SK-N-SH treated with all-trans-retinoic acid at 6 μM for 48 hours (cell line): Measurements from ENCODE around the gene ARPC2.

Experiments
- ATAC-seq: fragments of 200-7000 bp; cut with Tn5 transposase; 3 replicates; pipeline ENCODE4 v1.9.1; 2020; ENCODE audit warnings: mild to moderate bottlenecking, moderate library complexity
- ARNTL ChIP-seq: fragments of 450-650 bp; formaldehyde crosslinking; IDR thresholded peaks from 2 replicates; pipeline ENCODE4 v1.5.0; 2020; ENCODE audit warnings: low read depth, mild to moderate bottlenecking, moderate library complexity, borderline replicate concordance
- BACH2 ChIP-seq: fragments of 250-450 bp; sonication (Bioruptor Pico); IDR thresholded peaks from 2 replicates; pipeline ENCODE4 v1.9.0; 2021; ENCODE audit warnings: mild to moderate bottlenecking, borderline replicate concordance
- CSDC2 ChIP-seq: fragments of 250-450 bp; sonication (Bioruptor Pico); IDR thresholded peaks from 2 replicates; pipeline ENCODE4 v1.5.0; 2020; ENCODE audit warnings: mild to moderate bottlenecking, moderate library complexity
- ESRRG ChIP-seq: fragments of 250-450 bp; sonication (Bioruptor Pico); IDR thresholded peaks from 2 replicates; pipeline ENCODE4 v1.6.1; 2021; ENCODE audit warnings: mild to moderate bottlenecking
- GLIS3 ChIP-seq: fragments of 250-450 bp; sonication (Bioruptor Pico); IDR thresholded peaks from 2 replicates; pipeline ENCODE4 v1.5.0; 2020; ENCODE audit warnings: mild to moderate bottlenecking, moderate library complexity
- ISL1 ChIP-seq: fragments of 250-450 bp; sonication (Bioruptor Pico); IDR thresholded peaks from 2 replicates; pipeline ENCODE4 v2.1.2; 2022; ENCODE audit warnings: mild to moderate bottlenecking, moderate library complexity
- PPARA ChIP-seq: fragments of 250-450 bp; sonication (Bioruptor Pico); IDR thresholded peaks from 2 replicates; pipeline ENCODE4 v1.5.0; 2020; ENCODE audit warnings: mild to moderate bottlenecking, borderline replicate concordance
- SNAI2 ChIP-seq: fragments of 250-450 bp; sonication (Bioruptor Pico); IDR thresholded peaks from 2 replicates; pipeline ENCODE4 v1.5.0; 2020; ENCODE audit warnings: mild to moderate bottlenecking, moderate library complexity
- TCF4 ChIP-seq: fragments of 250-450 bp; sonication (Bioruptor Pico); IDR thresholded peaks from 2 replicates; pipeline ENCODE4 v1.8.0; 2021; ENCODE audit warnings: mild to moderate bottlenecking, moderate library complexity, borderline replicate concordance
- TOX ChIP-seq: fragments of 250-450 bp; sonication (Bioruptor Pico); IDR thresholded peaks from 2 replicates; pipeline ENCODE4 v1.8.0; 2021; ENCODE audit warnings: mild to moderate bottlenecking, moderate library complexity, borderline replicate concordance
- ZC3H10 ChIP-seq: fragments of 250-450 bp; sonication (Bioruptor Pico); IDR thresholded peaks from 2 replicates; pipeline ENCODE4 v1.5.1; 2021; ENCODE audit warnings: mild to moderate bottlenecking, moderate library complexity
- ZFP3 ChIP-seq: fragments of 250-450 bp; sonication (Bioruptor Pico); IDR thresholded peaks from 2 replicates; pipeline ENCODE4 v1.5.0; 2020; ENCODE audit warnings: mild to moderate bottlenecking, moderate library complexity
- ZFP30 ChIP-seq: fragments of 450-650 bp; formaldehyde crosslinking; IDR thresholded peaks from 2 replicates; pipeline ENCODE4 v1.5.0; 2022; ENCODE audit warnings: mild to moderate bottlenecking, moderate library complexity
- ZNF70 ChIP-seq: fragments of 450-650 bp; formaldehyde crosslinking; IDR thresholded peaks from 2 replicates; pipeline ENCODE4 v1.5.0; 2020; ENCODE audit warnings: mild to moderate bottlenecking, moderate library complexity
- ZNF8 ChIP-seq: fragments of 450-650 bp; formaldehyde crosslinking; IDR thresholded peaks from 2 replicates; pipeline ENCODE4 v1.5.0; 2020; ENCODE audit warnings: mild to moderate bottlenecking, moderate library complexity
- TF ChIP-seq, protein P1 (sequence below): fragments of 250-450 bp; sonication (Bioruptor Pico); IDR thresholded peaks from 2 replicates; pipeline ENCODE4 v1.5.1; 2020; ENCODE audit warnings: low read depth, mild to moderate bottlenecking, moderate library complexity
- TF ChIP-seq, protein P2 (sequence below): fragments of 250-450 bp; sonication (Bioruptor Pico); IDR thresholded peaks from 2 replicates; pipeline ENCODE4 v1.8.0; 2020; ENCODE audit warnings: mild to moderate bottlenecking, moderate library complexity, borderline replicate concordance
- TF ChIP-seq, protein P3 (sequence below): fragments of 250-450 bp; sonication (Bioruptor Pico); IDR thresholded peaks from 2 replicates; pipeline ENCODE4 v1.8.0; 2021; ENCODE audit warnings: low read depth, mild to moderate bottlenecking, moderate library complexity, borderline replicate concordance
- TF ChIP-seq, protein P4 (sequence below): fragments of 250-450 bp; sonication (Bioruptor Pico); IDR thresholded peaks from 2 replicates; pipeline ENCODE4 v1.5.1; 2021; ENCODE audit warnings: mild to moderate bottlenecking, moderate library complexity
- TF ChIP-seq, protein P5 (sequence below): fragments of 250-450 bp; sonication (Bioruptor Pico); IDR thresholded peaks from 2 replicates; pipeline ENCODE4 v1.5.0; 2020; ENCODE audit warnings: mild to moderate bottlenecking, moderate library complexity

Gene ARPC2

DNA sequence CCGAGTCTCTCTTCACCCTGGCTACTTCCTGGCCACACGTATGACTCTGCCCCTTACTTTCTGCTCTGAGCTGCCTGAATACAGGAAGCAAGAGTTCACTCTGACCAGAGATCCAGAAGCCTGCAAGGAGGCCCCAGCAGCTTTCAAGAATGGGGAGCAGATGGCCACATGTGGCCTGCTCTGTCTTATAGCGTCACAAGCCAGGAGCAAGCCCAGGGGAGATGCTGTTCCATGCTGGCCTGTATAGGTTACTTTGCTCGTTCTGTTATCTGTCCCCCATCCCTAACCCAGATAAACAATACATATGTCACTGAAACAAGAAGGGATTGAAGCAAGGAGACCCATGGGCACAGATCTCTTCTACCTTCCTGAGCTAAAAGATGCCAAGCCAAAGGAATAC lies 57.6 kb downstream of the ARPC2 start (continued):
- TF ChIP-seq, protein P1, sequence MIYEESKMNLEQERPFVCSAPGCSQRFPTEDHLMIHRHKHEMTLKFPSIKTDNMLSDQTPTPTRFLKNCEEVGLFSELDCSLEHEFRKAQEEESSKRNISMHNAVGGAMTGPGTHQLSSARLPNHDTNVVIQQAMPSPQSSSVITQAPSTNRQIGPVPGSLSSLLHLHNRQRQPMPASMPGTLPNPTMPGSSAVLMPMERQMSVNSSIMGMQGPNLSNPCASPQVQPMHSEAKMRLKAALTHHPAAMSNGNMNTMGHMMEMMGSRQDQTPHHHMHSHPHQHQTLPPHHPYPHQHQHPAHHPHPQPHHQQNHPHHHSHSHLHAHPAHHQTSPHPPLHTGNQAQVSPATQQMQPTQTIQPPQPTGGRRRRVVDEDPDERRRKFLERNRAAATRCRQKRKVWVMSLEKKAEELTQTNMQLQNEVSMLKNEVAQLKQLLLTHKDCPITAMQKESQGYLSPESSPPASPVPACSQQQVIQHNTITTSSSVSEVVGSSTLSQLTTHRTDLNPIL (CRISPR knock-in tag) = no peak
- TF ChIP-seq CSDC2 (CRISPR knock-in tag) = no peak
- no peak for TF ChIP-seq TOX (CRISPR knock-in tag)

DNA sequence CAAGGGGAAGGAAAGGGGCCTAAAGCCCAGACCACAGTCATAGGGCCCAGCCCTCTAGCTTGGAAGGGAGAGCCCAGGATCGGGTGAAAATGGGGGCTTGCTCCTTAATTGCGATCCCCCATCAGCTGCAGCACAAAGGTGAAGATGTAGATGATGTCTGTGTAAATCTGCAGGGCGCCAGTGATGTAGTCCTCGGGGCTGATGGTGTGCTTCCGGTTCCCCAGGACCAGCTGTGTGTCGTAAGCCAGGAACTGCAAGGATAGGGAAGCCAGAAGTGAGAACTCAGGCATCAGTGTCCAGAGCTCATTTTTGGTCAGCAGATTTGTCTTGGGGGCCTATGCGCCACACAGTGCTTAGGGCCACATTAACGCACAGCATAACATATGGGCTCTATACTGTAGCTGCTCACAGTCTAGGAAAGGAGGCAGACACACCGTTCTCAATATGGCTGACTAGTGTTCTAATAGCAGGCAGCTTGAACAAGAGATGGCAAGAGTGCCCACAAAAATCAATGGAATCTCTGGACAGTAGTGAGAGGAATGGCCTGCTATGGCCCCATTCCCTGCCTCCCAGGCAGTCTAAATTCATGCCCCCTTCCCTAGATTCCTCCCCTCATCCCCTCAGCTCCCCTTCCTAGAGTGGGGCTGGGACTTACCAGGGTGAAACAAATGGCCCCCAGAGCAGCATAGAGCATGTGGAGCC lies 58.5 kb downstream of the ARPC2 start:
- ATAC-seq = no peak
- TF ChIP-seq PPARA (CRISPR knock-in tag) = no peak
- TF ChIP-seq, protein P2, sequence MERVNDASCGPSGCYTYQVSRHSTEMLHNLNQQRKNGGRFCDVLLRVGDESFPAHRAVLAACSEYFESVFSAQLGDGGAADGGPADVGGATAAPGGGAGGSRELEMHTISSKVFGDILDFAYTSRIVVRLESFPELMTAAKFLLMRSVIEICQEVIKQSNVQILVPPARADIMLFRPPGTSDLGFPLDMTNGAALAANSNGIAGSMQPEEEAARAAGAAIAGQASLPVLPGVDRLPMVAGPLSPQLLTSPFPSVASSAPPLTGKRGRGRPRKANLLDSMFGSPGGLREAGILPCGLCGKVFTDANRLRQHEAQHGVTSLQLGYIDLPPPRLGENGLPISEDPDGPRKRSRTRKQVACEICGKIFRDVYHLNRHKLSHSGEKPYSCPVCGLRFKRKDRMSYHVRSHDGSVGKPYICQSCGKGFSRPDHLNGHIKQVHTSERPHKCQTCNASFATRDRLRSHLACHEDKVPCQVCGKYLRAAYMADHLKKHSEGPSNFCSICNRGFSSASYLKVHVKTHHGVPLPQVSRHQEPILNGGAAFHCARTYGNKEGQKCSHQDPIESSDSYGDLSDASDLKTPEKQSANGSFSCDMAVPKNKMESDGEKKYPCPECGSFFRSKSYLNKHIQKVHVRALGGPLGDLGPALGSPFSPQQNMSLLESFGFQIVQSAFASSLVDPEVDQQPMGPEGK (CRISPR knock-in tag) = no peak
- no peak for TF ChIP-seq BACH2 (CRISPR knock-in tag)
- TF ChIP-seq, protein P3, sequence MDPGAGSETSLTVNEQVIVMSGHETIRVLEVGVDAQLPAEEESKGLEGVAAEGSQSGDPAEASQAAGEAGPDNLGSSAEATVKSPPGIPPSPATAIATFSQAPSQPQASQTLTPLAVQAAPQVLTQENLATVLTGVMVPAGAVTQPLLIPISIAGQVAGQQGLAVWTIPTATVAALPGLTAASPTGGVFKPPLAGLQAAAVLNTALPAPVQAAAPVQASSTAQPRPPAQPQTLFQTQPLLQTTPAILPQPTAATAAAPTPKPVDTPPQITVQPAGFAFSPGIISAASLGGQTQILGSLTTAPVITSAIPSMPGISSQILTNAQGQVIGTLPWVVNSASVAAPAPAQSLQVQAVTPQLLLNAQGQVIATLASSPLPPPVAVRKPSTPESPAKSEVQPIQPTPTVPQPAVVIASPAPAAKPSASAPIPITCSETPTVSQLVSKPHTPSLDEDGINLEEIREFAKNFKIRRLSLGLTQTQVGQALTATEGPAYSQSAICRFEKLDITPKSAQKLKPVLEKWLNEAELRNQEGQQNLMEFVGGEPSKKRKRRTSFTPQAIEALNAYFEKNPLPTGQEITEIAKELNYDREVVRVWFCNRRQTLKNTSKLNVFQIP = no peak
- TF ChIP-seq CSDC2 (CRISPR knock-in tag) = no peak
- no peak for TF ChIP-seq ARNTL (CRISPR knock-in tag)
- no peak for TF ChIP-seq ISL1
- no peak for TF ChIP-seq SNAI2 (CRISPR knock-in tag)
- no peak for TF ChIP-seq ZNF70 (CRISPR knock-in tag)
- TF ChIP-seq ESRRG (CRISPR knock-in tag) = no peak
- no peak for TF ChIP-seq ZFP3
- no peak for TF ChIP-seq TCF4 (CRISPR knock-in tag)
- no peak for TF ChIP-seq GLIS3
- no peak for TF ChIP-seq ZNF8 (CRISPR knock-in tag)
- TF ChIP-seq ZFP30 (CRISPR knock-in tag) = no peak
- TF ChIP-seq, protein P4, sequence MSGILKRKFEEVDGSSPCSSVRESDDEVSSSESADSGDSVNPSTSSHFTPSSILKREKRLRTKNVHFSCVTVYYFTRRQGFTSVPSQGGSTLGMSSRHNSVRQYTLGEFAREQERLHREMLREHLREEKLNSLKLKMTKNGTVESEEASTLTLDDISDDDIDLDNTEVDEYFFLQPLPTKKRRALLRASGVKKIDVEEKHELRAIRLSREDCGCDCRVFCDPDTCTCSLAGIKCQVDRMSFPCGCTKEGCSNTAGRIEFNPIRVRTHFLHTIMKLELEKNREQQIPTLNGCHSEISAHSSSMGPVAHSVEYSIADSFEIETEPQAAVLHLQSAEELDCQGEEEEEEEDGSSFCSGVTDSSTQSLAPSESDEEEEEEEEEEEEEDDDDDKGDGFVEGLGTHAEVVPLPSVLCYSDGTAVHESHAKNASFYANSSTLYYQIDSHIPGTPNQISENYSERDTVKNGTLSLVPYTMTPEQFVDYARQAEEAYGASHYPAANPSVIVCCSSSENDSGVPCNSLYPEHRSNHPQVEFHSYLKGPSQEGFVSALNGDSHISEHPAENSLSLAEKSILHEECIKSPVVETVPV (CRISPR knock-in tag) = no peak
- TF ChIP-seq, protein P1 (CRISPR knock-in tag) = no peak
- TF ChIP-seq, protein P5, sequence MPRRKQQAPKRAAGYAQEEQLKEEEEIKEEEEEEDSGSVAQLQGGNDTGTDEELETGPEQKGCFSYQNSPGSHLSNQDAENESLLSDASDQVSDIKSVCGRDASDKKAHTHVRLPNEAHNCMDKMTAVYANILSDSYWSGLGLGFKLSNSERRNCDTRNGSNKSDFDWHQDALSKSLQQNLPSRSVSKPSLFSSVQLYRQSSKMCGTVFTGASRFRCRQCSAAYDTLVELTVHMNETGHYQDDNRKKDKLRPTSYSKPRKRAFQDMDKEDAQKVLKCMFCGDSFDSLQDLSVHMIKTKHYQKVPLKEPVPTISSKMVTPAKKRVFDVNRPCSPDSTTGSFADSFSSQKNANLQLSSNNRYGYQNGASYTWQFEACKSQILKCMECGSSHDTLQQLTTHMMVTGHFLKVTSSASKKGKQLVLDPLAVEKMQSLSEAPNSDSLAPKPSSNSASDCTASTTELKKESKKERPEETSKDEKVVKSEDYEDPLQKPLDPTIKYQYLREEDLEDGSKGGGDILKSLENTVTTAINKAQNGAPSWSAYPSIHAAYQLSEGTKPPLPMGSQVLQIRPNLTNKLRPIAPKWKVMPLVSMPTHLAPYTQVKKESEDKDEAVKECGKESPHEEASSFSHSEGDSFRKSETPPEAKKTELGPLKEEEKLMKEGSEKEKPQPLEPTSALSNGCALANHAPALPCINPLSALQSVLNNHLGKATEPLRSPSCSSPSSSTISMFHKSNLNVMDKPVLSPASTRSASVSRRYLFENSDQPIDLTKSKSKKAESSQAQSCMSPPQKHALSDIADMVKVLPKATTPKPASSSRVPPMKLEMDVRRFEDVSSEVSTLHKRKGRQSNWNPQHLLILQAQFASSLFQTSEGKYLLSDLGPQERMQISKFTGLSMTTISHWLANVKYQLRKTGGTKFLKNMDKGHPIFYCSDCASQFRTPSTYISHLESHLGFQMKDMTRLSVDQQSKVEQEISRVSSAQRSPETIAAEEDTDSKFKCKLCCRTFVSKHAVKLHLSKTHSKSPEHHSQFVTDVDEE = no peak
- no peak for TF ChIP-seq ZC3H10
